Natural killer cell (primary cell): ENCODE measurements around the gene RASGEF1C. TPM values are rescaled to one million over a fixed set of nuclear protein-coding genes. Genes with fewer than 3 reads are reported as not detected.
A peak's percentile ranks its signal among the peaks of the same experiment; 100 is the strongest.

Experiments
- ATAC-seq, 3 donors: fragments of 150-1000 bp in 2 of 3; fragments of 200-7000 bp in 1 of 3; cut with Tn5 transposase; 1 replicate in 1 of 3; 2 replicates in 2 of 3; pipeline ENCODE4 v1.10.0; 2021; ENCODE audit warnings: mild to moderate bottlenecking in 2 of 3, moderate library complexity in 2 of 3
- DNase-seq, 2 donors: peaks; one replicate each; pipeline versions ENCODE4 v3.0.0 to v3.0.0-alpha.2; 2013 to 2021; ENCODE audit warnings: mixed read lengths in 1 of 2
- H3K27ac ChIP-seq: one replicate; pipeline ENCODE4 v1.5.1; 2013; ENCODE audit warnings: mild to moderate bottlenecking, low read length
- H3K27me3 ChIP-seq: one replicate; pipeline ENCODE4 v1.6.1; 2013; ENCODE audit warnings: low read length; ENCODE audit not compliant: control insufficient read depth, insufficient read depth
- H3K36me3 ChIP-seq: one replicate; pipeline ENCODE4 v1.6.1; 2013; ENCODE audit warnings: low read length; ENCODE audit not compliant: control insufficient read depth, insufficient read depth
- H3K4me1 ChIP-seq: one replicate; pipeline ENCODE4 v1.6.1; 2013; ENCODE audit warnings: low read length; ENCODE audit not compliant: control insufficient read depth, insufficient read depth
- H3K4me3 ChIP-seq: one replicate; pipeline ENCODE4 v1.5.1; 2013; ENCODE audit warnings: low read length
- H3K9me3 ChIP-seq: one replicate; pipeline ENCODE4 v1.6.1; 2013; ENCODE audit warnings: low read length; ENCODE audit not compliant: control insufficient read depth, insufficient read depth
- H3K27ac Mint-ChIP-seq, 2 donors: one replicate each; pipeline ENCODE4 v1.8.0; 2022; ENCODE audit warnings: mild to moderate bottlenecking in 2 of 2, mixed read lengths in 2 of 2, moderate library complexity in 1 of 2
- H3K27me3 Mint-ChIP-seq, 2 donors: one replicate each; pipeline ENCODE4 v1.8.0; 2022; ENCODE audit warnings: low read depth in 2 of 2, mixed read lengths in 2 of 2
- H3K36me3 Mint-ChIP-seq: one replicate; pipeline ENCODE4 v1.8.0; 2022; ENCODE audit warnings: mixed read lengths
- H3K4me1 Mint-ChIP-seq, 2 donors: one replicate each; pipeline ENCODE4 v1.8.0; 2022; ENCODE audit warnings: mixed read lengths in 2 of 2
- H3K4me3 Mint-ChIP-seq: one replicate; pipeline ENCODE4 v1.8.0; 2022; ENCODE audit warnings: mild to moderate bottlenecking, moderate library complexity, mixed read lengths
- H3K9me3 Mint-ChIP-seq, 2 donors: one replicate each; pipeline ENCODE4 v1.8.0; 2022; ENCODE audit warnings: mixed read lengths in 2 of 2
- WGBS: methylation state at CpG from one replicate; pipeline ENCODE4 v1.1.7; 2013; ENCODE audit warnings: missing lambda C conversion rate; ENCODE audit not compliant: insufficient coverage; 5-methylcytosine and 5-hydroxymethylcytosine counted together
- intact Hi-C: fragments of 100-400 bp; cut with micrococcal nuclease; formaldehyde crosslinking; loops from one replicate; pipeline ENCODE4 v1.14.2; 2022
- total RNA-seq, 4 donors: library from RNA; stranded (reverse); fragments of 120-200 nt in 1 of 4; gene quantifications; one replicate each; pipeline versions ENCODE4 v1.2.3 to v1.2.4, GENCODE V29; 2013 to 2022
- TF ChIP-seq, protein P1 (sequence below): fragments of 200-600 bp; IDR thresholded peaks from one replicate; pipeline ENCODE4 v1.8.0; 2022; ENCODE audit warnings: antibody characterized with exemption

Gene RASGEF1C
- total RNA-seq, 3 donors from 2014 or later (not counting 1 experiment from before 2014, with no cell fraction given), result not detected

DNA sequence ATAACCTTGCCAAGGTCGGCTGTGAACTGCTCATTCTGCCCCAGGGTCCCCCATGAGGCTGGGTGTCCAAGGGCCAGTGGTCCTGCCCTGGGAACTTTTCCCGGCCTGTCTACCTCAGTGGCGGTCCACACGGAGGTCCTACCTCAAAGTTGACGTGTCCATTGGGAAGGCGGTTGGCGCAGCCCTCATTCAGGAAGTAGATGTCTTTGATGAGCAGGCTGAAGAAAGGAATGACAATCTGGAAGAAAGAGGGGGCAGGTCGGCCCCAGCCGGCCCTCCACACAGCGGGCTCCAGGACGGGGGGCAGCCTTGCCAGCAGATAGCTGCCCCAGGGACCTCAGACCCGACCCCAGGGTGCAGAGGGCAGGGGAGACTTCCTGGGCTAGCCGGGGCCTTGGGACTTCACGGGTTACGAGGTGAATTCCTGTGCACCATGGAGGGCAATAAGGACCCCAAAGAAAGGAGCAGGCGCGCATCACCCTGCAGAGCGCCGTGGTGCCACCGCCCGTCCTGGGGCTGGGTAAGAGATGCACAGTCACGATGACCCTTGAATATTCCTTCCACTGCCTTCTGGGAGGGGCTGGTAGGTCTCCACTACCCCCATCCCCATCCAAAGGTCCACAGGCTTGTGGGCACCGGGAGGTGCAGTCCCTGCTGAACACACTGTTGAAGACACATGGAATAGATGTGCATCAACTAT is 94.6 kb downstream of the RASGEF1C start:
- Histone ChIP-seq H3K4me3 (no peak overlapping the region), H3K9me3 (no peaks in the 10 kb centered on the region), H3K36me3 (no peaks in the 10 kb centered on the region), H3K4me1 (no peaks in the 10 kb centered on the region), H3K27ac (no peak overlapping the region), H3K27me3 (no peaks in the 10 kb centered on the region)
- DNase-seq (no peak), ATAC-seq (no peak)
- Mint-ChIP-seq H3K27me3 (no peaks in the 10 kb centered on the region), H3K4me1 (no peaks in the 10 kb centered on the region), H3K4me3 (no peak overlapping the region), H3K27ac (no peak overlapping the region), H3K36me3 (no peaks in the 10 kb centered on the region), H3K9me3 (no peaks in the 10 kb centered on the region)
- TF ChIP-seq, protein P1, sequence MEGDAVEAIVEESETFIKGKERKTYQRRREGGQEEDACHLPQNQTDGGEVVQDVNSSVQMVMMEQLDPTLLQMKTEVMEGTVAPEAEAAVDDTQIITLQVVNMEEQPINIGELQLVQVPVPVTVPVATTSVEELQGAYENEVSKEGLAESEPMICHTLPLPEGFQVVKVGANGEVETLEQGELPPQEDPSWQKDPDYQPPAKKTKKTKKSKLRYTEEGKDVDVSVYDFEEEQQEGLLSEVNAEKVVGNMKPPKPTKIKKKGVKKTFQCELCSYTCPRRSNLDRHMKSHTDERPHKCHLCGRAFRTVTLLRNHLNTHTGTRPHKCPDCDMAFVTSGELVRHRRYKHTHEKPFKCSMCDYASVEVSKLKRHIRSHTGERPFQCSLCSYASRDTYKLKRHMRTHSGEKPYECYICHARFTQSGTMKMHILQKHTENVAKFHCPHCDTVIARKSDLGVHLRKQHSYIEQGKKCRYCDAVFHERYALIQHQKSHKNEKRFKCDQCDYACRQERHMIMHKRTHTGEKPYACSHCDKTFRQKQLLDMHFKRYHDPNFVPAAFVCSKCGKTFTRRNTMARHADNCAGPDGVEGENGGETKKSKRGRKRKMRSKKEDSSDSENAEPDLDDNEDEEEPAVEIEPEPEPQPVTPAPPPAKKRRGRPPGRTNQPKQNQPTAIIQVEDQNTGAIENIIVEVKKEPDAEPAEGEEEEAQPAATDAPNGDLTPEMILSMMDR, result no peak
- 93% methylated on average over 23 of the region's 23 CpGs for WGBS
- intact Hi-C loops, result no loop called here

DNA sequence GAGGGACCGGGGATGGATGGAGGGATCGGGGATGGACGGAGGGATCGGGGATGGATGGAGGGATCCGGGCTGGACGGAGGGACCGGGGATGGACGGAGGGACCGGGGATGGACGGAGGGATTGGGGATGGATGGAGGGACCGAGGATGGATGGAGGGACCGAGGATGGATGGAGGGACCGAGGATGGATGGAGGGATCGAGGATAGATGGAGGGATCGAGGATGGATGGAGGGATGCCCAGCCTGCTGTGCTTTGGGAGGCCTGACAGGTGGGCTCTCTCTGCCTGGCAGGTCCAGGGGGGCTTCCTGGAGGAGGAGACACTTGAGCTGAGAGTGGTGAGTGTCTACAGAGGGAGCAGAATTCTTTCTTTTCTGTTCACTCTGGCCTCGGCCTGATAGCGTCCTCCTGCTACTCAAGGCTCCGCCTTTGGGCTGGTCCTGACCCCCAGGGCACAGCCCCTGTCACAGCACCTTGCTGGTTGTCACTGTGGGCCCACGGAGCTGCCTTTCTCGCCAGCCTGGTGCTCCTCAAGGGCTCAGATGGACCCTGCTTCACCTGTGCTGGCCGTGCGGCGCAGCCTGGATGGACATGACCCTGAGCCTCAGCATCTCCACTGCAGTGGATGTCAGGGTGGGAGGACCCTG is 95.2 kb downstream of the RASGEF1C start:
- Mint-ChIP-seq H3K27me3 (no peaks in the 10 kb centered on the region), H3K27ac (no peak overlapping the region), H3K9me3 (no peaks in the 10 kb centered on the region), H3K4me3 (no peak overlapping the region), H3K36me3 (no peaks in the 10 kb centered on the region), H3K4me1 (no peaks in the 10 kb centered on the region)
- ATAC-seq (no peak), DNase-seq (no peak)
- Histone ChIP-seq H3K27ac (no peak overlapping the region), H3K27me3 (no peaks in the 10 kb centered on the region), H3K4me1 (no peaks in the 10 kb centered on the region), H3K4me3 (no peak overlapping the region), H3K9me3 (no peaks in the 10 kb centered on the region), H3K36me3 (no peaks in the 10 kb centered on the region)
- TF ChIP-seq, protein P1, result no peak
- intact Hi-C loops, result no loop called here
- 95% methylated on average over 23 of the region's 23 CpGs for WGBS

DNA sequence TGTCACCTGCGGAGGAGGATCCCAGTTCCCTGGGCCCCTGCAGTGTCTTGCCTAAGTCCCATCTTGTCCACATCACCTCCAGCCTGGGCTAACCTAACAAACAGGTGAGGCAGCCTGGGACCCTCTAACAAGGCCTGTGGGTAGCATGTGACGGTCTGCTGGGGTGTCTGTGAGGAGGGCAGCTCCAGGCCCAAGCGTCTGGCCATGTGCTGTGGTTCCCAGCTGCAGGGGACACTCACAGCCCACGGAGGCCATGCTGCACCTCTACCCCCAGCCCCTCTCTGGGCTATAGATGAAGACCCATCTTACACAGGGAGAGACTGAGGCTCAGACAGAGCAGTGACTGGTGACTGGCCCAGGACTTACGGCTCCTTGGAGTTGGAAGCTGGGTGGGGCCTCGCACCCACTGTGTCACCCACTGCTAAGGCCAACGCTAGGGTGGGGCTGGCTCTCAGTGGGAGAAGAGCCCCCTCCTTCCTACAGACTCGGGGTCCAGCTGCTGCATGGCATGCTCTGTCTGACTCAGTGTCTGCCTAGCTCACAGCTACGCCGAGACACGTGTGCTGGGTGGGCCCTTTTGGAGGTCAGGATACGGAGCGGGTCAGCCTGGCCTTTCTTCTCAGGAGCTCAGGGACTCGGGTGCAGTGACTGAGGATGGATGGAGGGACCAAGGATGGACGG is 96.7 kb downstream of the RASGEF1C start:
- no peak overlapping the region for H3K27ac ChIP-seq
- Mint-ChIP-seq H3K4me3 (no peak overlapping the region), H3K9me3 (peaks cover 0 to under 1% of the 10 kb centered on the region in 2 donors), H3K36me3 (peaks cover 2% of the 10 kb centered on the region), H3K27ac (no peak overlapping the region), H3K27me3 (no peaks in the 10 kb centered on the region), H3K4me1 (no peaks in the 10 kb centered on the region)
- TF ChIP-seq, protein P1, result no peak
- 84% methylated on average over 15 of the region's 15 CpGs for WGBS
- H3K4me3 ChIP-seq, result no peak overlapping the region
- DNase-seq, result no peak
- peak in 1 of 3 donors; percentile 16 for ATAC-seq
- H3K36me3 ChIP-seq, result no peaks in the 10 kb centered on the region
- intact Hi-C loops, result no loop called here
- H3K27me3 ChIP-seq, result no peaks in the 10 kb centered on the region
- H3K9me3 ChIP-seq, result peaks cover 5% of the 10 kb centered on the region
- no peaks in the 10 kb centered on the region for H3K4me1 ChIP-seq
